NCI-H146 (cell line): Measurements from ENCODE around the gene MYO15B.
"Not testable (repeated sequence)": the region's sequence is repeated elsewhere in the genome, so short reads cannot be mapped to it uniquely, and the experiment has no call there.

Experiments used
- DNase-seq: peaks from one replicate; lab custom pipeline; 2025; lab: John Stamatoyannopoulos, UW

MYO15B gene

GRCh38 chr17:75624714-75625345 lies 37.2 kb downstream of the MYO15B start:
- no peak for DNase-seq

DNA sequence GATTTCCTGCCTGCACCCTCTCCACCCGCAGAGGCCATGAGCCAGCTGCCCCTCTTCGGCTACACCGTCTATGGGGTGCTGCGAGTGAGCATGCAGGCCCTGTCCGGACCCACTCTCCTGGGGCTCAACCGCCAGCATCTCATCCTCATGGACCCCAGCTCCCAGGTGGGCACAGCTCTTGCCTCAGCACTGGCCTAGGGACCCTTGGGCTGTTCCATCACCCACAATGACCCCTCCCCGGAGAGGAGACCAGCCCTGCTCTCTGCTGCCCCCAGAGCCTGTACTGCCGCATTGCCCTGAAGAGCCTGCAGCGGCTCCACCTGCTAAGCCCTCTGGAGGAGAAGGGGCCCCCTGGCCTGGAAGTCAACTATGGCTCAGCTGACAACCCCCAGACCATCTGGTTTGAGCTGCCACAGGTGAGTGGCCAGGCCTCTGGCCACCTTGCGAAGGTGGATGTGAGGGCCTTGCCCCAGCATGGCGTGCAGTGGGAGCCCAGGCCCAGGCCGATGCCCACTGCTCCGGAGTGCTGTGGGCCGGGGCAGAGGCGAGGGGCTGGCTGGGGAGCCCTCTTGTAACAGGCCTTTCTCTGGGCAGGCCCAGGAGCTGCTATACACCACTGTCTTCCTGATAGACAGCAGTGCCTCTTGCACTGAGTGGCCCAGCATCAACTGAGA lies 38.4 kb downstream of the MYO15B start:
- DNase-seq: no peak

- DNase-seq: no peak
Measured at GRCh38 chr17:75626496-75627038, 39.0 kb downstream of the MYO15B start.

DNA sequence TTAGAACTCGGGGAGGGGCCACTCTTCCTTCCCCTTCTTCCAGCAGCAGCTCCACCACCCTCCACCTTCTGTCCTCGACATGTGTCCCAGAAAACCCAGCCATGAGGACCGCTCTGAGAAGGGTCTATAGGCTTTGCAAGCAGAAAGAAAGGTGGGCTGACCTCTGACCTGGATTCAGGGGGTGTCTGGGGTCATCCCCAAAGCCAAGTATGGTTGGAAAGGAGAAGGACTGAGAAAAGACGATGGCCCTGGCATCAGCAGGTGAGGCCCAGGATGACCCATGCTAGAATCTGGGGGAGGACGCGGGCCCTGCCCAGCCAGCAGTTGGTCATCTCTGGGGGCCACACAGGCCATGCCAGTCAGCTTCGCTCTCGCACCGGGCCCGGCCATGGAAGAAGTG lies 39.5 kb downstream of the MYO15B start:
- DNase-seq: no peak

GRCh38 chr17:75628425-75628824 lies 40.8 kb downstream of the MYO15B start:
- DNase-seq: no peak

- DNase-seq: no peak
Measured at GRCh38 chr17:75629157-75629556, 41.6 kb downstream of the MYO15B start.

GRCh38 chr17:75630071-75630917 lies 42.7 kb downstream of the MYO15B start:
- DNase-seq: no peak

DNA sequence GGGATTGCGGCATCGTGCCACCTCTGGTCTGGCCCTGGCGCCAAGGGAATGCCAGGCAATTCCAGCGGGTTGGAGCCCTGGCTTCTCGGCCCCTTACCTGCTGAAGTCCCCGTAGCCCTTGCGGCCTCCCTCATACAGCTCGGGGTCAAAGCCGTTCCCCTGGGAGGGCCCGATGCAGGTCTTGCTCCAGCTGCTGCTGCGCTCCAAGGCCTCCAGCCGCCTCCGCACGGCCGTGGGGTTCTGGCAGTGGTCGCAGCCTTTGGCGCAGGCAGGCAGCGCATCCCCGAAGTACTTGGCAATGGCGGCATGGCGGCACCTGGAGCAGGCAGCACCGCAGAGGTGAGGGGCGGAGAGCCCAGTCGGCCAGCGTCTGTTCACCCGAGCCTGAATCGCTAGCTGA lies 43.8 kb downstream of the MYO15B start:
- DNase-seq: no peak

GRCh38 chr17:75632428-75632827 lies 44.8 kb downstream of the MYO15B start:
- no peak for DNase-seq

GRCh38 chr17:75632863-75633485 lies 45.4 kb downstream of the MYO15B start, which contains the start of gene SMIM5:
Gene SMIM5 (plus strand): TSS chr17:75633434. CDS start chr17:75640202, 6,768 bp downstream.
- peak; percentile 63 for DNase-seq

DNA sequence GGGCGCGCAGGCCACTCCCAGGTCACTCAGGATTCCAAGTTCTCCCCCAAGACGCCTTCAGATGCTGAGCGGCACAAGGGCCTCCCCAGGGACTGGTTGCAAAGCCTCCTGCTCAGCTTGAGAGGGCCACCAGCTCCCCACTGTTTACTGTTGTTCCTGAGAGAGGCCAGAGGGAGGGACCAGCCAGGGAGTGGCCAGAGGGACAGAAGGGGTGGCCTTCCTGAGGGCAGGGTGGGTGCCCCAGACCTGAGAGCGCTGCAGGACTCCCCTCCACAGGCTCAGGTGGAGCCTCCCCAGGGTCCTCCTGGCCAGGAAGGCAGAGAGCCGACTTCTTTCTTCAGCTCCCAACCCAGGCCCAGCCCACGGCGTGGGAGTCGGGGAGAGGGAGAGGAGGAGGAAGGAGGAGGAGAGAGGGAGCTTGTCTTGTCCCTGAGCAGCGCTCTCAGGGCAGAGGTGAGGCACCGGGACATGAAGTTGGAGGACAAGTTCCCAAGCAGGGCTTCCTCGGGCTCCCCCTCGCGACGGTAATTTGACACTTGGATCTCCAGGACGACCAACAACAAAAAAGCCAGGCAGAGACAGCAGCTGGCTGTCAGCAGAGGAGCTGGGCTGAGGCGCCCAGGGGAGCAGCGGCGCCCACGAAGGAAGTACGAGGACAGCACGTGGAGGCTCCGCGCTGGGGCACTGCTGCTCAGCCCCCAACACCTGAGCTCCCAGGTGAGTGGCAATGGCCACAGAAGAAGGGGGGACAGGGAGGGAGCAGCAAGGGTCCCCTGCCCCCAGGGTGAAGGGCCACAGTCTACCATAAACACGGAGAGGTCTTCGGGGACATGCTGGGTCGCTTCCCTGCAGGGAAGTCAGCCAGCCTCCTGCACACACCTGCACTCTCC lies 46.1 kb downstream of the MYO15B start:
- DNase-seq: peak; percentile 92

DNA sequence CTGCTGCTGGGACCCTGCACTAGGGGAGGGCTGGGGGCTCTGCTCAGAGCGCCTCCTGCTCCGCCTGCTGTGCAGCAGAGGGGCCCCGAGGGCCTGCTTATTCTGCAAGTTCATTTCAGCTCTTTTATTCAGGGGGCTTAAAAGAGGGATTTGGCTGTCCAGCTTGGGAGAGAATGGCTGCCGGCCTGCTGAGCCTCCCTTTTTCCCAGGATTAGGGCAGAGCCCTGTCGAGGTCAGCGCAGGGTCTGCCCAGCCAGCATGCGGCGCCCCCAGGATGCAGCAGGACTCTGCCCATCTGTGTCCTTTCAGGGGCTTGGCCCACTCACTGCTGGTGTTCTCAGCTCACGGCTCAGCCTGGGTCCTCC lies 46.8 kb downstream of the MYO15B start:
- DNase-seq: no peak

DNA sequence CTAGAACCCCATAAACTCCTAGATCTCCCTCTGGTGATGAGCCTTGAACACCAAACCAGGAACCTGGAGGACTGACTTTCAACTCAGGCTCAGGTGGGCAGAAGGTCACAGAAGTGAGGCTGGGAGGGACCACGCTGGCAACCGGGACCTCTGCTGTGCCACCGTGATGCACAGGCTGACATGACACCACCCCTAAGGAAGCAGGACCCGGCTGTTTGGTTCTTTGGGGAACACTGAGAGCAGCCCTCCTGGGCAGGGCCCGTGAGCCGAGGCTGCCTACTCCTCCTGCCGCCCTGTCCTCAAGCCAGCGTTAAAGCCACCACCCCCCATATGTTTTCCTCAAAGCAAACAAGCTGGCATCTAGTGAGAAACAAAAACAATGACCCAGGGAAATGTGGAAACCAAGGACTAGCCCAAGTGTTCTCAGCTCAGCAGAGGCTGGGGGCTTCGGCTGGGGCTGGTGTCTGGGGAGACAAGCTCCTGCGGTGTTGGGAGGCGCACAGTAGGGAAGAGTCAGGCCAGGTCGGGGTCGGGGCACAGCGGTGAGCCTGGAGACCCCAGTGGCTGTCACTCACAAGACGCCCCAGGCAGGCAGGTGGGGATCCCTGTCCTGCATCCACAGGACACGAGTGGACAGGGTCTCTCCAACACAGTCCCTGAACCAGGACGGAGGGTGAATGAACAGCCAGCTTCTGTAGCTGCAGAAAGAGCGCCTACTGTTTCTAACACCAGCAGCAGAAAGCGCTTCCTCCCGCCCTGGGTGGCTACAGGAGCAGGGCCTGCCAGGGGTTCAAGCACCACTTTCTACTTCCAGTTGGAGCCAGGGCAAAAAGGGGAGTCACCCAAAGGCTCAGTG lies 47.4 kb downstream of the MYO15B start:
- DNase-seq: no peak

DNA sequence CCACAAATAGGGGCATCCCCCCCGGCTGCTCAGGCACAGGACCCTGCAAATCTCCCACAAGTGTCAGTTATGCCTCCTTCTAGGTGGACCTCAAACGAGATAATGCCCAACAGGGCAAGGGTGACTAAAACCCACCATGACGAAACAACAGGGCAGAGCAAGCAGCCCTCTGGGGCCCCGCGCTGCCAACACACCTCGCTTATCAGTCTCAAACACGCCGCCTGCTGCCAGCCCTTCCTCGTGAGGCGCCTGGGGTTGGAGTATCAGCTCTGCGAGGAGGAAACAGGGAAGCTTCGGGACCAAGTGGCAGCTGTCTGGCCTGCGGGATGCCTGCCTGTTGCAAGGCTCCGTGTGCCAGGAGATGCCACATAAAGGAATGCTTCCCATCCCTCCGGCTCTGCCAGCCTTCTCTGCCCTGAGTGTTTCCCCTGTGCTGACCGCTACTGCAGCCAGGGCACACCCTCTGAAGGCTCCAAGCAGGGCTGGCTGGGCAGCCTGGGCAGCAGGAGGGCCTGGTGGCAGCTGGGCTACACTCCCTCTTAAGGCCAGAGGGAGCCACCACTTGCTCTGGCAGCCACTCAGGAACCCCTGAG lies 48.1 kb downstream of the MYO15B start:
- no peak for DNase-seq

- DNase-seq: no peak
Measured at GRCh38 chr17:75636381-75637142, 49.0 kb downstream of the MYO15B start.

DNA sequence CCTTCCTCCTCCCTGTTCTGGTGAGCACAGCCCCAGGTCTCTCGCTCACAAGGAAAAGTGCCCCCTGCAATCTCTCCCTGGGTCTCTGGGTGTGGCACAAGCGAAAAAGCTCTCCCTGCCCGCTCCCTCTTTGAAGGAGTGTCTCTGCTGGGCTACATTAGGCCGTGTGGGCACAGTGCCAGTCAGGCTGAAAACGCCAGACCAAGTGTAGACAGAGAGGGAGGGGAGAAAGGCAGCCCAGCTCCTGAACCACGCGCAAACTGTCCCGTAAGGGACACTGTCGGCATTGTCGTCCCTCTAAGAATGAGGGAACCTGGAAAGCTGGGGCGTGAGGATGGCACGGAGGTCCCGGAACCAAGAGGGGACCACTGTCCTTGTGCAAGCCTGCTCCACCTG lies 49.5 kb downstream of the MYO15B start:
- DNase-seq: no peak

DNA sequence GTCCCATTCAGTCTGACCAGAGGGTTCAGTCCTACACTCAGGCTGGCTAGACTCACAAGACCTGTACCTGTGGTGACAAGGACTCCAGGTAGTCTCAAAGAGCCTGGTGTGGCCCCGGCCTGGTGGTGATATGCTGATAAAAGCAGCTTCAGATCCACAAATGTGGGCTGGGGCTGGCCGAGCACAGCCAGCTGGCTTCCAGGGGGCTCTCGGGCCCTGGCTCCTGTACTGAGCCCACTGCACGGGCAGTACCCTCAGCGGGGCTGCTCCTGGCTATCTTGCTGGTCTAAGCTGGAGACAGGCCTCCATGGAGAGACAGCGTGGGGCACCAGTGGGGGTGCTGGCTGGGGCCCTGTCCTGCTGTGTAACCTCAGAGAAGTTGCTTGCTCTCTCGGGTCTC lies 50.0 kb downstream of the MYO15B start:
- no peak for DNase-seq

- not testable (repeated sequence) for DNase-seq
Measured at GRCh38 chr17:75638039-75638438, 50.4 kb downstream of the MYO15B start.

DNA sequence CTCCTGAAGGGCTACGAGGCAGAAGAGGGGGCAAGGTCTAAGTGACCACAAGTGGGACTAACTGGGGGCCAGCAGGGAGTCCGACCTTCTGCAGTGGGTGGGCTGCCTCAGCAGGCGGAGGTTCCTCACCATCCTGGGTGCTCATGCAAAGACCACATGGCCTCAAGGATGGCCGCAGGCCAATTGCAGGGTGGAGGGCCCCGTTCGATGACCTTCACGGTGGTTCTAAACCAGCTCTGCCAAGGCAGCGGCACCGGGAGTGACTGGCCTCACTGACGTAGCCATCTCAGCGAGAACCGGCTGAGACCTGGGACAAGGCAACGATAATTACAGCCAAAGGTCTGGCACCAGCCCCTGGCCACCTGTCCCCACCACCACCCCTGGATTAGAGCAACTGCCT lies 51.3 kb downstream of the MYO15B start:
- no peak for DNase-seq
